Muscle of back (tissue), 13 donors: Measurements from ENCODE around the gene AP3M1. TPM values are rescaled to one million over a fixed set of nuclear protein-coding genes. Genes with fewer than 3 reads are reported as not detected.
"Not testable (repeated sequence)": the region's sequence is repeated elsewhere in the genome, so short reads cannot be mapped to it uniquely, and the experiment has no call there.

Experiments
- DNase-seq, 3 donors: peaks; one replicate each; pipeline versions ENCODE4 v3.0.0 to v3.0.0-alpha.2; 2013
- long read RNA-seq, 9 donors: transcript quantifications; one replicate each; lab custom pipeline, GENCODE V29; 2026
- polyA plus RNA-seq, 10 donors: library from polyadenylated mRNA; unstranded; fragments of 120-200 nt; gene quantifications; one replicate each; pipeline ENCODE4 v1.2.1, GENCODE V29; 2013; ENCODE audit not compliant: insufficient read length in 10 of 10

Gene AP3M1
- polyA plus RNA-seq, result 10 to 100 TPM; 31.9 to 43.6 (median 38.1) TPM
- long read RNA-seq, donor 1, full-length matches to known transcripts, result 3 of 3 reads
- long read RNA-seq, donor 1, partial matches to known transcripts, result 0 of 3 reads
- long read RNA-seq, donor 1, other reads (novel, unspliced or antisense), result 0 of 3 reads
- long read RNA-seq, donor 2, full-length matches to known transcripts, result 5 of 5 reads
- long read RNA-seq, donor 2, partial matches to known transcripts, result 0 of 5 reads
- long read RNA-seq, donor 2, other reads (novel, unspliced or antisense), result 0 of 5 reads
- long read RNA-seq, donor 3, result 0 reads
- long read RNA-seq, donor 4, full-length matches to known transcripts, result 6 of 6 reads
- long read RNA-seq, donor 4, partial matches to known transcripts, result 0 of 6 reads
- long read RNA-seq, donor 4, other reads (novel, unspliced or antisense), result 0 of 6 reads
- long read RNA-seq, donor 5, full-length matches to known transcripts, result 10 of 10 reads
- long read RNA-seq, donor 5, partial matches to known transcripts, result 0 of 10 reads
- long read RNA-seq, donor 5, other reads (novel, unspliced or antisense), result 0 of 10 reads
- long read RNA-seq, donor 6, full-length matches to known transcripts, result 6 of 6 reads
- long read RNA-seq, donor 6, partial matches to known transcripts, result 0 of 6 reads
- long read RNA-seq, donor 6, other reads (novel, unspliced or antisense), result 0 of 6 reads
- long read RNA-seq, donor 7, partial matches to known transcripts, result 0 of 2 reads
- long read RNA-seq, donor 7, other reads (novel, unspliced or antisense), result 0 of 2 reads
- long read RNA-seq, donor 8, full-length matches to known transcripts, result 2 of 2 reads
- long read RNA-seq, donor 8, partial matches to known transcripts, result 0 of 2 reads
- long read RNA-seq, donor 8, other reads (novel, unspliced or antisense), result 0 of 2 reads
- long read RNA-seq, donor 9, result 0 reads

GRCh38 chr10:74150204-74150989, at the start of gene AP3M1:
Gene AP3M1 (minus strand): TSS chr10:74150828. CDS start chr10:74138379, 12,449 bp downstream.
- no peak for DNase-seq

- no peak for DNase-seq
Observed at GRCh38 chr10:74199315-74199714, 48.7 kb upstream of the AP3M1 start.

- DNase-seq, result peak in 2 of 3 donors; percentile 54 to 79
Observed at GRCh38 chr10:74194999-74195398, 44.4 kb upstream of the AP3M1 start.

GRCh38 chr10:74194545-74194944, 43.9 kb upstream of the AP3M1 start:
- peak in 1 of 3 donors; percentile 35 for DNase-seq

GRCh38 chr10:74190494-74190893, 39.9 kb upstream of the AP3M1 start:
- DNase-seq, result no peak

GRCh38 chr10:74189999-74190421, 39.4 kb upstream of the AP3M1 start:
- DNase-seq, result peak in 2 of 3 donors; percentile 67 to 87

- not testable (repeated sequence) for DNase-seq
Observed at GRCh38 chr10:74188617-74189016, 38.0 kb upstream of the AP3M1 start.

GRCh38 chr10:74187237-74187636, 36.6 kb upstream of the AP3M1 start:
- no peak for DNase-seq

- peak in 1 of 3 donors; percentile 25 for DNase-seq
Observed at GRCh38 chr10:74186678-74187077, 36.0 kb upstream of the AP3M1 start.

- DNase-seq, result no peak
Observed at GRCh38 chr10:74179111-74179710, 28.6 kb upstream of the AP3M1 start.

- DNase-seq, result no peak
Observed at GRCh38 chr10:74178042-74178791, 27.6 kb upstream of the AP3M1 start.

GRCh38 chr10:74177140-74177677, 26.6 kb upstream of the AP3M1 start:
- DNase-seq, result no peak

- DNase-seq, result peak; percentile 92 to 97 (median 94)
Observed at GRCh38 chr10:74176380-74177139, 25.9 kb upstream of the AP3M1 start.

GRCh38 chr10:74175510-74176379, 25.1 kb upstream of the AP3M1 start:
- no peak for DNase-seq

- peak in 1 of 3 donors; percentile 49 for DNase-seq
Observed at GRCh38 chr10:74174521-74174920, 23.9 kb upstream of the AP3M1 start.

- DNase-seq, result no peak
Observed at GRCh38 chr10:74171625-74172024, 21.0 kb upstream of the AP3M1 start.

- DNase-seq, result no peak
Observed at GRCh38 chr10:74167443-74167842, 16.8 kb upstream of the AP3M1 start.

GRCh38 chr10:74165530-74165901, 14.9 kb upstream of the AP3M1 start:
- DNase-seq, result no peak
